GM23338 (cell line): ENCODE data around the gene SH3BP5. TPM values are rescaled to one million over a fixed set of nuclear protein-coding genes. Genes with fewer than 3 reads are reported as not detected.

Source experiments
- ATAC-seq: fragments of 200-7000 bp; cut with Tn5 transposase; 3 replicates; pipeline ENCODE4 v1.9.1; 2020
- DNase-seq: peaks from one replicate; pipeline ENCODE4 v3.0.0-alpha.2; 2015; ENCODE audit warnings: low spot score
- H2AFZ ChIP-seq: fragments of 200-600 bp; sonication (generic); 2 replicates; pipeline ENCODE4 v1.8.0; 2016; ENCODE audit warnings: antibody characterized with exemption, mild to moderate bottlenecking, moderate library complexity
- H3F3A ChIP-seq: fragments of 200-600 bp; sonication (generic); replicated peaks from 2 replicates; pipeline ENCODE4 v1.8.0; 2017; ENCODE audit warnings: antibody characterized with exemption, mixed run types, low read depth
- H3K27ac ChIP-seq: fragments of 200-600 bp; sonication (generic); 2 replicates; pipeline ENCODE4 v1.6.1; 2016; ENCODE audit warnings: low read depth
- H3K27me3 ChIP-seq: fragments of 200-600 bp; sonication (generic); 2 replicates; pipeline ENCODE4 v1.8.0; 2016; ENCODE audit warnings: mild to moderate bottlenecking, mixed run types, moderate library complexity; ENCODE audit not compliant: insufficient read depth
- H3K36me3 ChIP-seq: fragments of 200-600 bp; sonication (generic); 2 replicates; pipeline ENCODE4 v1.8.0; 2016; ENCODE audit warnings: mild to moderate bottlenecking; ENCODE audit not compliant: insufficient read depth
- H3K4me1 ChIP-seq: fragments of 200-600 bp; sonication (generic); 2 replicates; pipeline ENCODE4 v1.8.0; 2016; ENCODE audit warnings: mild to moderate bottlenecking, moderate library complexity; ENCODE audit not compliant: insufficient read depth
- H3K4me2 ChIP-seq: fragments of 200-600 bp; sonication (generic); 2 replicates; pipeline ENCODE4 v1.7.1; 2017; ENCODE audit warnings: mixed run types
- H3K4me3 ChIP-seq: fragments of 200-600 bp; sonication (generic); 2 replicates; pipeline ENCODE4 v1.6.1; 2016; ENCODE audit warnings: mixed run types
- H3K79me2 ChIP-seq: fragments of 200-600 bp; sonication (generic); replicated peaks from 2 replicates; pipeline ENCODE4 v1.8.0; 2017; ENCODE audit warnings: mild to moderate bottlenecking; ENCODE audit not compliant: insufficient read depth
- H3K9me2 ChIP-seq: fragments of 200-600 bp; sonication (generic); 2 replicates; pipeline ENCODE4 v1.8.0; 2017; ENCODE audit not compliant: insufficient read depth
- H4K20me1 ChIP-seq: fragments of 200-600 bp; sonication (generic); replicated peaks from 2 replicates; pipeline ENCODE4 v1.8.0; 2017; ENCODE audit warnings: mild to moderate bottlenecking; ENCODE audit not compliant: insufficient read depth
- H3K27ac Mint-ChIP-seq: 2 replicates; pipeline ENCODE4 v1.8.0; 2020; ENCODE audit warnings: inconsistent platforms, mild to moderate bottlenecking, moderate library complexity, mixed read lengths
- H3K27me3 Mint-ChIP-seq: 3 replicates; pipeline ENCODE4 v1.8.0; 2022; ENCODE audit warnings: low read depth, mild to moderate bottlenecking, moderate library complexity, mixed read lengths, inconsistent platforms; ENCODE audit not compliant: insufficient read depth, poor library complexity
- H3K36me3 Mint-ChIP-seq: 3 replicates; pipeline ENCODE4 v1.8.0; 2021; ENCODE audit warnings: low read depth, mild to moderate bottlenecking, inconsistent platforms, moderate library complexity, mixed read lengths
- H3K4me1 Mint-ChIP-seq: 3 replicates; pipeline ENCODE4 v1.8.0; 2020; ENCODE audit warnings: mild to moderate bottlenecking, inconsistent platforms, mixed read lengths
- H3K4me3 Mint-ChIP-seq: 3 replicates; pipeline ENCODE4 v1.8.0; 2021; ENCODE audit warnings: moderate library complexity, mild to moderate bottlenecking, inconsistent platforms, mixed read lengths
- H3K9me3 Mint-ChIP-seq: 3 replicates; pipeline ENCODE4 v1.8.0; 2020; ENCODE audit warnings: moderate library complexity, mild to moderate bottlenecking, inconsistent platforms, mixed read lengths
- CREB1 ChIP-seq: fragments of 250-450 bp; sonication (Bioruptor Pico); IDR thresholded peaks from 2 replicates; pipeline ENCODE4 v1.5.0; 2020; ENCODE audit warnings: low read depth, mild to moderate bottlenecking, moderate library complexity
- EZH2 ChIP-seq: fragments of 200-600 bp; sonication (generic); IDR thresholded peaks from one replicate; pipeline ENCODE4 v1.8.0; 2017; ENCODE audit warnings: antibody characterized with exemption, mild to moderate bottlenecking, low read depth; ENCODE audit not compliant: unreplicated experiment
- EZH2phosphoT487 ChIP-seq: fragments of 200-600 bp; sonication (generic); IDR thresholded peaks from one replicate; pipeline ENCODE4 v1.8.1; 2018; ENCODE audit warnings: antibody characterized with exemption; ENCODE audit not compliant: unreplicated experiment
- JUNB ChIP-seq: IDR thresholded peaks from one replicate; pipeline ENCODE4 v1.6.1; 2016; ENCODE audit warnings: antibody characterized with exemption; ENCODE audit not compliant: unreplicated experiment
- NANOG ChIP-seq: IDR thresholded peaks from 2 replicates; pipeline ENCODE4 v1.6.1; 2016; ENCODE audit warnings: antibody characterized with exemption, borderline replicate concordance
- POLR2AphosphoS5 ChIP-seq: IDR thresholded peaks from 2 replicates; pipeline ENCODE4 v1.6.1; 2016; ENCODE audit warnings: antibody characterized with exemption, low read depth
- STAT1 ChIP-seq: IDR thresholded peaks from one replicate; pipeline ENCODE4 v1.6.1; 2016; ENCODE audit warnings: antibody characterized with exemption; ENCODE audit not compliant: unreplicated experiment
- ZNF114 ChIP-seq: fragments of 250-450 bp; sonication (Bioruptor Pico); IDR thresholded peaks from 2 replicates; pipeline ENCODE4 v1.5.0; 2020; ENCODE audit warnings: mild to moderate bottlenecking, moderate library complexity
- ZNF331 ChIP-seq: fragments of 250-450 bp; sonication (Bioruptor Pico); IDR thresholded peaks from 2 replicates; pipeline ENCODE4 v1.5.0; 2020; ENCODE audit warnings: low read depth, mild to moderate bottlenecking, moderate library complexity
- polyA plus RNA-seq: library from polyadenylated mRNA; unstranded; fragments of >200 nt; fragmentation: Nextera tagmentation; extraction: Ambion mirVana; gene quantifications from 2 replicates; pipeline ENCODE4 v1.2.1, GENCODE V29; 2016
- total RNA-seq: library from RNA; depleted of rRNA; stranded (reverse); fragments of >200 nt; shearing (Covaris generic); gene quantifications from 2 replicates; pipeline ENCODE4 v1.2.3, GENCODE V29; 2014
- TF ChIP-seq, protein P1 (sequence below): IDR thresholded peaks from one replicate; pipeline ENCODE4 v1.6.1; 2018; ENCODE audit warnings: antibody characterized with exemption; ENCODE audit not compliant: unreplicated experiment
- TF ChIP-seq, protein P2 (sequence below): fragments of 250-450 bp; sonication (Bioruptor Pico); IDR thresholded peaks from 2 replicates; pipeline ENCODE4 v1.5.0; 2020; ENCODE audit warnings: mild to moderate bottlenecking, moderate library complexity
- TF ChIP-seq, protein P3 (sequence below): IDR thresholded peaks from 2 replicates; pipeline ENCODE4 v1.6.1; 2016; ENCODE audit warnings: antibody characterized with exemption
- TF ChIP-seq, protein P4 (sequence below), 2 experiments: fragments of 200-600 bp in 1 of 2; sonication (generic) in 1 of 2; conservative IDR thresholded peaks; 2 replicates each; pipeline versions ENCODE4 v1.5.1 to v1.6.1; 2016 to 2017; ENCODE audit warnings: antibody characterized with exemption in 2 of 2, low read depth in 2 of 2, mild to moderate bottlenecking in 2 of 2, moderate library complexity in 1 of 2

SH3BP5 gene
- total and polyA plus RNA-seq, 2 experiments from 2014 or later, result 5.8 to 9.1 TPM

DNA sequence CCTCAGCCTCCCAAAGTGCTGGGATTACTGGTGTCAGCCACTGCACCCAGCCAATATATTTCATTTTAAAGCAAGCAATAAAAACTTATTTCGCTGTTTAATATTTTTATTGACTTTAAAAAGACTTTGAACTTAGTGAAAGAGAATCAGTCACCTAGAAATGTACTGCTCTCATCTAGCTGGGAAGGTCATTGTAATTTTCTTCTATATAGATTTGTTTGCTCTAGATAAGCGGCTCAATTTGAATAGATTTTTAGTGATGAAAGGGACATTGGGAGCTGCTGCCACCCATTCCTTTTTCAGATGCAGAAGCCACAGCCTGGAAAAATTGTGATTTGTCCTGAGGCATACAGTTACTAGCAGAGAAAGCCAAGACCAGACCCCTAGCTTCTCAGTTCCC lies 86.2 kb downstream of the SH3BP5 start:
- H3K79me2 ChIP-seq, result no peaks in the 10 kb centered on the region
- H3K27me3 ChIP-seq, result no peaks in the 10 kb centered on the region
- no peaks in the 10 kb centered on the region for H3K9me2 ChIP-seq
- H3K27ac ChIP-seq, result no peak overlapping the region
- ATAC-seq, result no peak
- no peak for DNase-seq
- no peak overlapping the region for H3K4me2 ChIP-seq
- Mint-ChIP-seq H3K9me3 (no peaks in the 10 kb centered on the region), H3K4me1 (no peaks in the 10 kb centered on the region), H3K27ac (no peak overlapping the region), H3K4me3 (no peak overlapping the region), H3K27me3 (no peaks in the 10 kb centered on the region), H3K36me3 (peaks cover 21% of the 10 kb centered on the region; the same call in 2 of the 3 replicates)
- no peak for TF ChIP-seq STAT1
- no peak for TF ChIP-seq EZH2phosphoT487
- TF ChIP-seq, protein P1, sequence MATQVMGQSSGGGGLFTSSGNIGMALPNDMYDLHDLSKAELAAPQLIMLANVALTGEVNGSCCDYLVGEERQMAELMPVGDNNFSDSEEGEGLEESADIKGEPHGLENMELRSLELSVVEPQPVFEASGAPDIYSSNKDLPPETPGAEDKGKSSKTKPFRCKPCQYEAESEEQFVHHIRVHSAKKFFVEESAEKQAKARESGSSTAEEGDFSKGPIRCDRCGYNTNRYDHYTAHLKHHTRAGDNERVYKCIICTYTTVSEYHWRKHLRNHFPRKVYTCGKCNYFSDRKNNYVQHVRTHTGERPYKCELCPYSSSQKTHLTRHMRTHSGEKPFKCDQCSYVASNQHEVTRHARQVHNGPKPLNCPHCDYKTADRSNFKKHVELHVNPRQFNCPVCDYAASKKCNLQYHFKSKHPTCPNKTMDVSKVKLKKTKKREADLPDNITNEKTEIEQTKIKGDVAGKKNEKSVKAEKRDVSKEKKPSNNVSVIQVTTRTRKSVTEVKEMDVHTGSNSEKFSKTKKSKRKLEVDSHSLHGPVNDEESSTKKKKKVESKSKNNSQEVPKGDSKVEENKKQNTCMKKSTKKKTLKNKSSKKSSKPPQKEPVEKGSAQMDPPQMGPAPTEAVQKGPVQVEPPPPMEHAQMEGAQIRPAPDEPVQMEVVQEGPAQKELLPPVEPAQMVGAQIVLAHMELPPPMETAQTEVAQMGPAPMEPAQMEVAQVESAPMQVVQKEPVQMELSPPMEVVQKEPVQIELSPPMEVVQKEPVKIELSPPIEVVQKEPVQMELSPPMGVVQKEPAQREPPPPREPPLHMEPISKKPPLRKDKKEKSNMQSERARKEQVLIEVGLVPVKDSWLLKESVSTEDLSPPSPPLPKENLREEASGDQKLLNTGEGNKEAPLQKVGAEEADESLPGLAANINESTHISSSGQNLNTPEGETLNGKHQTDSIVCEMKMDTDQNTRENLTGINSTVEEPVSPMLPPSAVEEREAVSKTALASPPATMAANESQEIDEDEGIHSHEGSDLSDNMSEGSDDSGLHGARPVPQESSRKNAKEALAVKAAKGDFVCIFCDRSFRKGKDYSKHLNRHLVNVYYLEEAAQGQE, result no peak
- no peak for TF ChIP-seq EZH2
- TF ChIP-seq ZNF331 (CRISPR knock-in tag), result no peak
- no peak for TF ChIP-seq ZNF114 (CRISPR knock-in tag)
- TF ChIP-seq, protein P2, sequence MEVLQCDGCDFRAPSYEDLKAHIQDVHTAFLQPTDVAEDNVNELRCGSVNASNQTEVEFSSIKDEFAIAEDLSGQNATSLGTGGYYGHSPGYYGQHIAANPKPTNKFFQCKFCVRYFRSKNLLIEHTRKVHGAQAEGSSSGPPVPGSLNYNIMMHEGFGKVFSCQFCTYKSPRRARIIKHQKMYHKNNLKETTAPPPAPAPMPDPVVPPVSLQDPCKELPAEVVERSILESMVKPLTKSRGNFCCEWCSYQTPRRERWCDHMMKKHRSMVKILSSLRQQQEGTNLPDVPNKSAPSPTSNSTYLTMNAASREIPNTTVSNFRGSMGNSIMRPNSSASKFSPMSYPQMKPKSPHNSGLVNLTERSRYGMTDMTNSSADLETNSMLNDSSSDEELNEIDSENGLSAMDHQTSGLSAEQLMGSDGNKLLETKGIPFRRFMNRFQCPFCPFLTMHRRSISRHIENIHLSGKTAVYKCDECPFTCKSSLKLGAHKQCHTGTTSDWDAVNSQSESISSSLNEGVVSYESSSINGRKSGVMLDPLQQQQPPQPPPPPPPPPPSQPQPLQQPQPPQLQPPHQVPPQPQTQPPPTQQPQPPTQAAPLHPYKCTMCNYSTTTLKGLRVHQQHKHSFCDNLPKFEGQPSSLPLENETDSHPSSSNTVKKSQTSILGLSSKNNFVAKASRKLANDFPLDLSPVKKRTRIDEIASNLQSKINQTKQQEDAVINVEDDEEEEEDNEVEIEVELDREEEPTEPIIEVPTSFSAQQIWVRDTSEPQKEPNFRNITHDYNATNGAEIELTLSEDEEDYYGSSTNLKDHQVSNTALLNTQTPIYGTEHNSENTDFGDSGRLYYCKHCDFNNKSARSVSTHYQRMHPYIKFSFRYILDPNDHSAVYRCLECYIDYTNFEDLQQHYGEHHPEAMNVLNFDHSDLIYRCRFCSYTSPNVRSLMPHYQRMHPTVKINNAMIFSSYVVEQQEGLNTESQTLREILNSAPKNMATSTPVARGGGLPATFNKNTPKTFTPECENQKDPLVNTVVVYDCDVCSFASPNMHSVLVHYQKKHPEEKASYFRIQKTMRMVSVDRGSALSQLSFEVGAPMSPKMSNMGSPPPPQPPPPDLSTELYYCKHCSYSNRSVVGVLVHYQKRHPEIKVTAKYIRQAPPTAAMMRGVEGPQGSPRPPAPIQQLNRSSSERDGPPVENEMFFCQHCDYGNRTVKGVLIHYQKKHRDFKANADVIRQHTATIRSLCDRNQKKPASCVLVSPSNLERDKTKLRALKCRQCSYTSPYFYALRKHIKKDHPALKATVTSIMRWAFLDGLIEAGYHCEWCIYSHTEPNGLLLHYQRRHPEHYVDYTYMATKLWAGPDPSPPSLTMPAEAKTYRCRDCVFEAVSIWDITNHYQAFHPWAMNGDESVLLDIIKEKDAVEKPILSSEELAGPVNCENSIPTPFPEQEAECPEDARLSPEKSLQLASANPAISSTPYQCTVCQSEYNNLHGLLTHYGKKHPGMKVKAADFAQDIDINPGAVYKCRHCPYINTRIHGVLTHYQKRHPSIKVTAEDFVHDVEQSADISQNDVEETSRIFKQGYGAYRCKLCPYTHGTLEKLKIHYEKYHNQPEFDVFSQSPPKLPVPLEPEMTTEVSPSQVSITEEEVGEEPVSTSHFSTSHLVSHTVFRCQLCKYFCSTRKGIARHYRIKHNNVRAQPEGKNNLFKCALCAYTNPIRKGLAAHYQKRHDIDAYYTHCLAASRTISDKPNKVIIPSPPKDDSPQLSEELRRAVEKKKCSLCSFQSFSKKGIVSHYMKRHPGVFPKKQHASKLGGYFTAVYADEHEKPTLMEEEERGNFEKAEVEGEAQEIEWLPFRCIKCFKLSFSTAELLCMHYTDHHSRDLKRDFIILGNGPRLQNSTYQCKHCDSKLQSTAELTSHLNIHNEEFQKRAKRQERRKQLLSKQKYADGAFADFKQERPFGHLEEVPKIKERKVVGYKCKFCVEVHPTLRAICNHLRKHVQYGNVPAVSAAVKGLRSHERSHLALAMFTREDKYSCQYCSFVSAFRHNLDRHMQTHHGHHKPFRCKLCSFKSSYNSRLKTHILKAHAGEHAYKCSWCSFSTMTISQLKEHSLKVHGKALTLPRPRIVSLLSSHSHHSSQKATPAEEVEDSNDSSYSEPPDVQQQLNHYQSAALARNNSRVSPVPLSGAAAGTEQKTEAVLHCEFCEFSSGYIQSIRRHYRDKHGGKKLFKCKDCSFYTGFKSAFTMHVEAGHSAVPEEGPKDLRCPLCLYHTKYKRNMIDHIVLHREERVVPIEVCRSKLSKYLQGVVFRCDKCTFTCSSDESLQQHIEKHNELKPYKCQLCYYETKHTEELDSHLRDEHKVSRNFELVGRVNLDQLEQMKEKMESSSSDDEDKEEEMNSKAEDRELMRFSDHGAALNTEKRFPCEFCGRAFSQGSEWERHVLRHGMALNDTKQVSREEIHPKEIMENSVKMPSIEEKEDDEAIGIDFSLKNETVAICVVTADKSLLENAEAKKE (CRISPR knock-in tag), result no peak
- no peak for TF ChIP-seq POLR2AphosphoS5
- TF ChIP-seq, protein P3, sequence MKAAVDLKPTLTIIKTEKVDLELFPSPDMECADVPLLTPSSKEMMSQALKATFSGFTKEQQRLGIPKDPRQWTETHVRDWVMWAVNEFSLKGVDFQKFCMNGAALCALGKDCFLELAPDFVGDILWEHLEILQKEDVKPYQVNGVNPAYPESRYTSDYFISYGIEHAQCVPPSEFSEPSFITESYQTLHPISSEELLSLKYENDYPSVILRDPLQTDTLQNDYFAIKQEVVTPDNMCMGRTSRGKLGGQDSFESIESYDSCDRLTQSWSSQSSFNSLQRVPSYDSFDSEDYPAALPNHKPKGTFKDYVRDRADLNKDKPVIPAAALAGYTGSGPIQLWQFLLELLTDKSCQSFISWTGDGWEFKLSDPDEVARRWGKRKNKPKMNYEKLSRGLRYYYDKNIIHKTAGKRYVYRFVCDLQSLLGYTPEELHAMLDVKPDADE, result no peak
- TF ChIP-seq CREB1 (CRISPR knock-in tag), result no peak
- TF ChIP-seq JUNB, result no peak
- no peak for TF ChIP-seq NANOG
- TF ChIP-seq, protein P4, sequence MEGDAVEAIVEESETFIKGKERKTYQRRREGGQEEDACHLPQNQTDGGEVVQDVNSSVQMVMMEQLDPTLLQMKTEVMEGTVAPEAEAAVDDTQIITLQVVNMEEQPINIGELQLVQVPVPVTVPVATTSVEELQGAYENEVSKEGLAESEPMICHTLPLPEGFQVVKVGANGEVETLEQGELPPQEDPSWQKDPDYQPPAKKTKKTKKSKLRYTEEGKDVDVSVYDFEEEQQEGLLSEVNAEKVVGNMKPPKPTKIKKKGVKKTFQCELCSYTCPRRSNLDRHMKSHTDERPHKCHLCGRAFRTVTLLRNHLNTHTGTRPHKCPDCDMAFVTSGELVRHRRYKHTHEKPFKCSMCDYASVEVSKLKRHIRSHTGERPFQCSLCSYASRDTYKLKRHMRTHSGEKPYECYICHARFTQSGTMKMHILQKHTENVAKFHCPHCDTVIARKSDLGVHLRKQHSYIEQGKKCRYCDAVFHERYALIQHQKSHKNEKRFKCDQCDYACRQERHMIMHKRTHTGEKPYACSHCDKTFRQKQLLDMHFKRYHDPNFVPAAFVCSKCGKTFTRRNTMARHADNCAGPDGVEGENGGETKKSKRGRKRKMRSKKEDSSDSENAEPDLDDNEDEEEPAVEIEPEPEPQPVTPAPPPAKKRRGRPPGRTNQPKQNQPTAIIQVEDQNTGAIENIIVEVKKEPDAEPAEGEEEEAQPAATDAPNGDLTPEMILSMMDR (conservative IDR thresholded peaks at IDR 0.05; ENCODE audit: low read depth in 2 of 2), result no peak
- H3K4me1 ChIP-seq, result no peaks in the 10 kb centered on the region
- peaks cover 13% of the 10 kb centered on the region for H3K36me3 ChIP-seq
- no peak overlapping the region for H3K4me3 ChIP-seq
- no peaks in the 10 kb centered on the region for H3F3A ChIP-seq
- H2AFZ ChIP-seq, result no peak overlapping the region
- no peaks in the 10 kb centered on the region for H4K20me1 ChIP-seq
